H1 (cell line): ENCODE data around the gene ELFN1. TPM values are rescaled to one million over a fixed set of nuclear protein-coding genes. Genes with fewer than 3 reads are reported as not detected.

ENCODE experiments used
- CTCF ChIA-PET: fragments of 300-600 bp; sonication (Branson Sonifier 250); formaldehyde crosslinking; loops from one replicate; lab custom pipeline; 2021; ENCODE audit not compliant: partially characterized antibody; lab: Charles Lee
- POLR2A ChIA-PET: fragments of 300-600 bp; sonication (Branson Sonifier 250); formaldehyde crosslinking; loops from one replicate; lab custom pipeline; 2021; ENCODE audit warnings: inconsistent platforms; ENCODE audit not compliant: partially characterized antibody; lab: Charles Lee
- DNase-seq, 2 experiments: peaks; one replicate each; pipeline versions ENCODE4 v3.0.0 to v3.0.0-alpha.2; 2010 to 2022; ENCODE audit warnings: low spot score in 2 of 2, low read depth in 1 of 2, mixed read lengths in 1 of 2
- FAIRE-seq: peaks from 2 replicates; lab custom pipeline; 2011; peaks lifted over from hg19 to GRCh38; lab: Jason Lieb, UNC
- H2AFZ ChIP-seq: 2 replicates; pipeline ENCODE4 v1.8.1; 2012; ENCODE audit warnings: low read length, inconsistent platforms
- H2AK5ac ChIP-seq: 2 replicates; pipeline ENCODE4 v1.6.1; 2013; ENCODE audit warnings: low read depth, low read length
- H2BK120ac ChIP-seq: replicated peaks from 2 replicates; pipeline ENCODE3; 2013; ENCODE audit warnings: low read depth, low read length, inconsistent platforms
- H2BK12ac ChIP-seq: 2 replicates; pipeline ENCODE4 v1.6.1; 2013; ENCODE audit warnings: low read depth, low read length
- H2BK15ac ChIP-seq: 2 replicates; pipeline ENCODE4 v1.6.1; 2013; ENCODE audit warnings: low read length
- H2BK20ac ChIP-seq: 2 replicates; pipeline ENCODE4 v1.6.1; 2013; ENCODE audit warnings: low read length
- H2BK5ac ChIP-seq: 2 replicates; pipeline ENCODE4 v1.6.1; 2013; ENCODE audit warnings: low read depth, low read length
- H3K14ac ChIP-seq: 2 replicates; pipeline ENCODE4 v1.6.1; 2013; ENCODE audit warnings: inconsistent platforms; ENCODE audit not compliant: insufficient read length
- H3K18ac ChIP-seq: 2 replicates; pipeline ENCODE4 v1.6.1; 2013; ENCODE audit warnings: low read length; ENCODE audit errors: extremely low read depth
- H3K23ac ChIP-seq: 2 replicates; pipeline ENCODE4 v1.6.1; 2013; ENCODE audit warnings: inconsistent platforms; ENCODE audit not compliant: insufficient read length
- H3K23me2 ChIP-seq: 2 replicates; pipeline ENCODE4 v1.6.1; 2013; ENCODE audit warnings: low read depth, low read length
- H3K27ac ChIP-seq: 2 replicates; pipeline ENCODE4 v1.6.1; 2011; ENCODE audit warnings: low read depth, low read length, inconsistent platforms
- H3K27me3 ChIP-seq, 4 experiments: replicated peaks in 1 of 4; 1 replicate in 1 of 4; 2 replicates in 3 of 4; pipeline versions ENCODE4 v1.6.1 to v1.8.1; 2011 to 2013; ENCODE audit warnings: low read length in 3 of 4, mild to moderate bottlenecking in 3 of 4, inconsistent platforms in 2 of 4, mixed read lengths in 2 of 4, moderate library complexity in 1 of 4; ENCODE audit not compliant: control insufficient read depth in 3 of 4, insufficient read depth in 3 of 4; ENCODE audit errors: extremely low read depth in 1 of 4
- H3K36me3 ChIP-seq, 4 experiments: 2 replicates each; pipeline versions ENCODE4 v1.6.1 to v1.8.1; 2011 to 2013; ENCODE audit warnings: mild to moderate bottlenecking in 4 of 4, low read length in 3 of 4, moderate library complexity in 2 of 4, control low read depth in 1 of 4, inconsistent platforms in 1 of 4; ENCODE audit not compliant: insufficient read depth in 4 of 4, control insufficient read depth in 2 of 4
- H3K4ac ChIP-seq: replicated peaks from 2 replicates; pipeline ENCODE3; 2013; ENCODE audit warnings: low read length, low read depth, mixed read lengths, inconsistent platforms; ENCODE audit not compliant: insufficient read length
- H3K4me1 ChIP-seq, 4 experiments: replicated peaks in 1 of 4; 1 replicate in 1 of 4; 2 replicates in 3 of 4; pipeline versions ENCODE4 v1.6.1 to v1.8.1; 2011 to 2013; ENCODE audit warnings: low read length in 3 of 4, inconsistent platforms in 2 of 4, mixed read lengths in 1 of 4; ENCODE audit not compliant: insufficient read depth in 4 of 4, control insufficient read depth in 3 of 4
- H3K4me2 ChIP-seq, 2 experiments: 2 replicates each; pipeline versions ENCODE4 v1.6.1 to v1.8.1; 2011 to 2013; ENCODE audit warnings: low read depth in 2 of 2, low read length in 2 of 2, control low read depth in 1 of 2, inconsistent platforms in 1 of 2, mild to moderate bottlenecking in 1 of 2; ENCODE audit not compliant: insufficient read depth in 1 of 2
- H3K4me3 ChIP-seq, 4 experiments: fragments of 200-600, 300-600 bp in 1 of 4; sonication (generic), shearing (Covaris generic), sonication (Bioruptor Twin) in 1 of 4; 2 replicates each; pipeline versions ENCODE4 v1.5.1 to v1.8.1; 2011 to 2016; ENCODE audit warnings: low read length in 4 of 4, low read depth in 3 of 4, control low read depth in 2 of 4, inconsistent platforms in 2 of 4, mild to moderate bottlenecking in 2 of 4, mixed read lengths in 1 of 4, moderate library complexity in 1 of 4; ENCODE audit not compliant: insufficient read depth in 2 of 4; ENCODE audit errors: extremely low read depth in 1 of 4
- H3K56ac ChIP-seq: replicated peaks from 2 replicates; pipeline ENCODE3; 2013; ENCODE audit warnings: low read depth, mild to moderate bottlenecking, mixed read lengths, low read length, inconsistent platforms; ENCODE audit not compliant: insufficient read length
- H3K79me1 ChIP-seq: 2 replicates; pipeline ENCODE4 v1.6.1; 2013; ENCODE audit warnings: low read depth, low read length, control low read depth
- H3K79me2 ChIP-seq, 2 experiments: 2 replicates each; pipeline versions ENCODE4 v1.6.1 to v1.8.1; 2012 to 2013; ENCODE audit warnings: low read length in 2 of 2, mild to moderate bottlenecking in 2 of 2, inconsistent platforms in 1 of 2; ENCODE audit not compliant: insufficient read depth in 2 of 2, control insufficient read depth in 1 of 2
- H3K9ac ChIP-seq, 4 experiments: replicated peaks in 1 of 4; 1 replicate in 1 of 4; 2 replicates in 3 of 4; pipeline versions ENCODE4 v1.6.1 to v1.8.1; 2011 to 2013; ENCODE audit warnings: low read depth in 3 of 4, low read length in 3 of 4, control low read depth in 2 of 4, mild to moderate bottlenecking in 2 of 4, moderate library complexity in 2 of 4, inconsistent platforms in 1 of 4; ENCODE audit errors: extremely low read depth in 1 of 4
- H3K9me3 ChIP-seq, 2 experiments: 2 replicates each; pipeline versions ENCODE4 v1.6.1 to v1.8.1; 2012 to 2013; ENCODE audit warnings: mild to moderate bottlenecking in 2 of 2, moderate library complexity in 2 of 2, control low read depth in 1 of 2, inconsistent platforms in 1 of 2, low read depth in 1 of 2, low read length in 1 of 2, mixed read lengths in 1 of 2; ENCODE audit not compliant: insufficient read depth in 2 of 2
- H4K20me1 ChIP-seq, 2 experiments: replicated peaks in 1 of 2; 2 replicates each; pipeline versions ENCODE3 to v1.8.1; 2011 to 2013; ENCODE audit warnings: inconsistent platforms in 2 of 2, low read length in 2 of 2, mild to moderate bottlenecking in 1 of 2; ENCODE audit not compliant: insufficient read depth in 2 of 2, control insufficient read depth in 1 of 2
- H4K5ac ChIP-seq: 2 replicates; pipeline ENCODE4 v1.6.1; 2013; ENCODE audit warnings: low read length, low read depth, mixed read lengths, inconsistent platforms; ENCODE audit not compliant: insufficient read length
- H4K8ac ChIP-seq: 2 replicates; pipeline ENCODE4 v1.8.0; 2013; ENCODE audit warnings: mild to moderate bottlenecking, moderate library complexity, low read length, inconsistent platforms; ENCODE audit not compliant: insufficient read depth; ENCODE audit errors: extremely low read depth
- H4K91ac ChIP-seq: replicated peaks from 2 replicates; pipeline ENCODE3; 2013; ENCODE audit warnings: low read length, mixed read lengths, inconsistent platforms; ENCODE audit not compliant: insufficient read length
- ASH2L ChIP-seq: fragments of 200-600, 300-600 bp; sonication (generic); IDR thresholded peaks from one replicate; pipeline ENCODE4 v1.7.1; 2017; ENCODE audit warnings: low read length
- BCL11A ChIP-seq, 2 experiments: IDR thresholded peaks; one replicate each; pipeline ENCODE4 v1.6.1; 2011; ENCODE audit warnings: low read depth in 2 of 2, low read length in 2 of 2, mild to moderate bottlenecking in 2 of 2
- CREB1 ChIP-seq: IDR thresholded peaks from 2 replicates; pipeline ENCODE4 v1.6.1; 2012; ENCODE audit warnings: inconsistent platforms
- CTCF ChIP-seq, 3 experiments: IDR thresholded peaks; 1 replicate in 2 of 3; 2 replicates in 1 of 3; pipeline versions ENCODE4 v1.5.1 to v1.6.1; 2011; ENCODE audit warnings: low read length in 3 of 3, mild to moderate bottlenecking in 3 of 3, inconsistent platforms in 2 of 3, low read depth in 1 of 3, moderate library complexity in 1 of 3; ENCODE audit not compliant: insufficient read depth in 1 of 3; ENCODE audit errors: control extremely low read depth in 1 of 3
- POU5F1 ChIP-seq: IDR thresholded peaks from 2 replicates; pipeline ENCODE4 v1.6.1; 2011; ENCODE audit warnings: low read depth, mild to moderate bottlenecking, low read length, moderate library complexity
- RFX5 ChIP-seq: IDR thresholded peaks from 2 replicates; pipeline ENCODE4 v1.6.1; 2011; ENCODE audit warnings: low read depth, low read length, improper control_type of control experiment, borderline replicate concordance
- RNF2 ChIP-seq: fragments of 200-900, 300-1000 bp; sonication (generic); IDR thresholded peaks from 2 replicates; pipeline ENCODE4 v1.7.1; 2016; ENCODE audit warnings: borderline replicate concordance, low read depth, mild to moderate bottlenecking, antibody characterized with exemption, low read length; ENCODE audit not compliant: poor library complexity, severe bottlenecking; ENCODE audit errors: missing control alignments
- SIN3A ChIP-seq, 2 experiments: IDR thresholded peaks in 1 of 2; conservative IDR thresholded peaks in 1 of 2; 2 replicates each; pipeline ENCODE4 v1.6.1; 2011 to 2012; ENCODE audit warnings: low read length in 2 of 2, improper control_type of control experiment in 1 of 2, low read depth in 1 of 2, mild to moderate bottlenecking in 1 of 2
- SIX5 ChIP-seq: IDR thresholded peaks from 2 replicates; pipeline ENCODE4 v1.6.1; 2011; ENCODE audit warnings: mild to moderate bottlenecking, low read depth, low read length
- SP1 ChIP-seq: IDR thresholded peaks from 2 replicates; pipeline ENCODE4 v1.6.1; 2011; ENCODE audit warnings: low read depth, low read length
- USF2 ChIP-seq: IDR thresholded peaks from 2 replicates; pipeline ENCODE4 v1.6.1; 2011; ENCODE audit warnings: low read length, improper control_type of control experiment
- WGBS, 2 experiments: shearing (Covaris generic) in 1 of 2; methylation state at CpG; one replicate each; pipeline versions ENCODE4 v1.1.6 to v1.1.7; 2013 to 2015; ENCODE audit warnings: low lambda C conversion rate in 2 of 2, mixed read lengths in 2 of 2, inconsistent platforms in 1 of 2, low coverage in 1 of 2, missing lambda C conversion rate in 1 of 2; ENCODE audit not compliant: insufficient replicate concordance in 2 of 2, insufficient coverage in 1 of 2, insufficient read length in 1 of 2; ENCODE audit errors: extremely low coverage in 1 of 2, missing lambda C conversion rate in 1 of 2; 5-methylcytosine and 5-hydroxymethylcytosine counted together
- polyA plus RNA-seq, 7 experiments: library from polyadenylated mRNA; depleted of rRNA in 3 of 7; stranded (reverse) in 5 of 7; unstranded in 2 of 7; fragments of >200 nt in 5 of 7; fragments of 200-250 nt in 2 of 7; gene quantifications; 1 replicate in 5 of 7; 2 replicates in 1 of 7; 4 replicates in 1 of 7; pipeline versions ENCODE4 v1.2.1 to v1.2.3, GENCODE V29; 2011 to 2013; ENCODE audit warnings: missing spikeins in 2 of 7, mixed read lengths in 2 of 7
- total RNA-seq: library from RNA; stranded (reverse); fragmentation: NEBNext Ultra II Directional; extraction: Animal tissue kit (Norgen Biotek cat#: 25700); gene quantifications from 2 replicates; pipeline ENCODE4 v1.2.1, GENCODE V29; 2021

Gene ELFN1
- total and polyA plus RNA-seq, 2 of the 8 experiments (the other 6 are each of a cell fraction or from before 2014, with no cell fraction given), result 2.0 to 4.5 TPM

DNA sequence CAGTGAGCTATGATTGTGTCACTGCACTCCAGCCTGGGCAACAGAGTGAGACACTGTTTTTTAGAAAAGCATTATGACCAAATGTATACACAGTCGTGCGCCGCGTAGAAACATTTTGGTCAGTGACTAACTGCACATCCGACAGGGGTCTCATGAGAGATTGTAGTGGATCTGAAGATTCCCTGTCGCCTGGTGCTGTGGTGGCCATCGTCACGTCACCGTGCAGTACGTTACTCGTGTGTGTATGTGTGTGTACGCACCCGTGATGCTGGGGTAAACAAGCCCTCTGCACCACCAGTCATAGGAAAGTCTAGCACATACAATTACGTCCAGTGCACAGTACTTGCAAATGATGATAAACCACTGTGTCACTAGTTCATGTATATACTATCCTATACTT is 109.4 kb downstream of the ELFN1 start:
- peaks cover 0 to 3% of the 10 kb centered on the region in 2 experiments; a peak in 1 of 4 replicates for H3K9me3 ChIP-seq
- H3K79me2 ChIP-seq, result no peaks in the 10 kb centered on the region
- no peaks in the 10 kb centered on the region for H3K23me2 ChIP-seq
- no peak overlapping the region for H2BK5ac ChIP-seq
- no peak overlapping the region for H3K18ac ChIP-seq
- DNase-seq (no peak), FAIRE-seq (no peak)
- CTCF ChIA-PET, result no interaction called here
- H3K9ac ChIP-seq, result no peak overlapping the region
- H3K79me1 ChIP-seq, result no peaks in the 10 kb centered on the region
- no peak overlapping the region for H3K14ac ChIP-seq
- H2AFZ ChIP-seq, result no peak overlapping the region
- H3K4ac ChIP-seq, result no peak overlapping the region
- H3K56ac ChIP-seq, result no peak overlapping the region
- no peak overlapping the region for H4K5ac ChIP-seq
- no peak overlapping the region for H3K4me3 ChIP-seq
- H2BK15ac ChIP-seq, result no peak overlapping the region
- no peaks in the 10 kb centered on the region for H3K27me3 ChIP-seq
- H2BK20ac ChIP-seq, result no peak overlapping the region
- H4K91ac ChIP-seq, result no peak overlapping the region
- no peak overlapping the region for H3K4me2 ChIP-seq
- no peak overlapping the region; the same call in 1 of the 2 replicates for H4K8ac ChIP-seq
- no peak overlapping the region for H2AK5ac ChIP-seq
- H2BK12ac ChIP-seq, result no peak overlapping the region
- H3K27ac ChIP-seq, result no peak overlapping the region
- 90% methylated on average over 14 of the region's 14 CpGs; no CpG with 5 or more reads in 1 of the 2 experiments for WGBS, 2 experiments
- no peak overlapping the region for H3K23ac ChIP-seq
- H2BK120ac ChIP-seq, result no peak overlapping the region
- H3K36me3 ChIP-seq, result no peaks in the 10 kb centered on the region
- POLR2A ChIA-PET, result no interaction called here
- no peaks in the 10 kb centered on the region for H4K20me1 ChIP-seq
- H3K4me1 ChIP-seq, result no peaks in the 10 kb centered on the region
- TF ChIP-seq SIX5 (no peak), SIN3A (conservative IDR thresholded peaks at IDR 0.05 in 1 of 2, IDR thresholded peaks at IDR 0.05 in 1 of 2; ENCODE audit: low read depth in 1 of 2, low read length in 2 of 2) (no peak), RNF2 (no peak), RFX5 (no peak), ASH2L (no peak), USF2 (no peak), POU5F1 (no peak), SP1 (no peak), CREB1 (no peak), CTCF (IDR thresholded peaks at IDR 0.05; ENCODE audit: control extremely low read depth in 1 of 3, insufficient read depth in 1 of 3, low read depth in 1 of 3, low read length in 3 of 3) (no peak), BCL11A (IDR thresholded peaks at IDR 0.05; ENCODE audit: low read depth in 2 of 2, low read length in 2 of 2) (no peak)
